ENCODE results near the gene PACSIN2. TPM values are rescaled to one million over a fixed set of nuclear protein-coding genes. Genes with fewer than 3 reads are reported as not detected.
A peak's percentile ranks its signal among the peaks of the same experiment; 100 is the strongest.

Gene PACSIN2
- total RNA-seq, 3 donors from 2014 or later (not counting 1 experiment from before 2014, with no cell fraction given), result 37.1 to 48.5 (median 47.6) TPM

GRCh38 chr22:42895087-42895486 is 119.9 kb downstream of the PACSIN2 start:
- peaks cover 46 to 65% of the 10 kb centered on the region in 2 donors for H3K4me1 Mint-ChIP-seq

GRCh38 chr22:42893371-42894150 is 121.4 kb downstream of the PACSIN2 start:
- ATAC-seq (peak; percentile 28 to 40 (median 30)), DNase-seq (peak in 1 of 2 donors; percentile 60)
- H3K9me3 Mint-ChIP-seq, result no peaks in the 10 kb centered on the region
- H3K4me1 Mint-ChIP-seq, result peaks cover 57 to 77% of the 10 kb centered on the region in 2 donors
- no peaks in the 10 kb centered on the region for H3K36me3 Mint-ChIP-seq
- TF ChIP-seq CTCF (IDR thresholded peaks at IDR 0.05), result no peak
- peak overlapping the region; percentile 86 for H3K27ac ChIP-seq (ENCODE audit: low read length)
- WGBS (ENCODE audit: insufficient coverage), result 84% methylated on average over 24 of the region's 25 CpGs
- intact Hi-C loops (cut with micrococcal nuclease), result loop anchor here (2.0 to 10.0 kb wide), 2 partner anchors 31 to 121 kb away; partner anchors contain the start of gene PACSIN2
- H3K27me3 Mint-ChIP-seq (ENCODE audit: low read depth in 2 of 2), result no peaks in the 10 kb centered on the region
- no peaks in the 10 kb centered on the region for H3K27me3 ChIP-seq (ENCODE audit: control insufficient read depth, insufficient read depth, low read length)
- peaks cover 88% of the 10 kb centered on the region for H3K4me1 ChIP-seq (ENCODE audit: control insufficient read depth, insufficient read depth, low read length)
- no peaks in the 10 kb centered on the region for H3K9me3 ChIP-seq (ENCODE audit: control insufficient read depth, insufficient read depth, low read length)
- H3K27ac Mint-ChIP-seq, result peak overlapping the region; percentile 91 to 92
- H3K4me3 ChIP-seq (ENCODE audit: low read length), result no peak overlapping the region
- no peaks in the 10 kb centered on the region for H3K36me3 ChIP-seq (ENCODE audit: control insufficient read depth, insufficient read depth, low read length)
- peak overlapping the region; percentile 58 for H3K4me3 Mint-ChIP-seq

More at GRCh38 chr22:42895087-42895486, 119.9 kb downstream of the PACSIN2 start:
- TF ChIP-seq CTCF (IDR thresholded peaks at IDR 0.05), result no peak
- DNase-seq (peak; percentile 26 to 71), ATAC-seq (peak; percentile 76 to 82 (median 80))
- Mint-ChIP-seq H3K27me3 (ENCODE audit: low read depth in 2 of 2) (no peaks in the 10 kb centered on the region), H3K36me3 (no peaks in the 10 kb centered on the region), H3K9me3 (no peaks in the 10 kb centered on the region), H3K27ac (peak overlapping the region; percentile 91 to 92), H3K4me3 (peak overlapping the region; percentile 77)
- Histone ChIP-seq H3K4me1 (ENCODE audit: control insufficient read depth, insufficient read depth, low read length) (peaks cover 73% of the 10 kb centered on the region), H3K9me3 (ENCODE audit: control insufficient read depth, insufficient read depth, low read length) (no peaks in the 10 kb centered on the region), H3K27ac (ENCODE audit: low read length) (peak overlapping the region; percentile 86), H3K36me3 (ENCODE audit: control insufficient read depth, insufficient read depth, low read length) (no peaks in the 10 kb centered on the region), H3K27me3 (ENCODE audit: control insufficient read depth, insufficient read depth, low read length) (no peaks in the 10 kb centered on the region), H3K4me3 (ENCODE audit: low read length) (no peak overlapping the region)
- 5% methylated on average over 7 of the region's 7 CpGs for WGBS (ENCODE audit: insufficient coverage)
- intact Hi-C loops (cut with micrococcal nuclease), result loop anchor here (10.0 kb wide), 1 partner anchor 120 kb away; the partner anchor contains the start of gene PACSIN2

- H3K36me3 Mint-ChIP-seq, result no peaks in the 10 kb centered on the region
- 60% methylated on average over 10 of the region's 10 CpGs for WGBS (ENCODE audit: insufficient coverage)
- peak overlapping the region; percentile 91 to 92 for H3K27ac Mint-ChIP-seq
- TF ChIP-seq CTCF (IDR thresholded peaks at IDR 0.05), result no peak
- ATAC-seq (peak; percentile 8 to 50 (median 11)), DNase-seq (no peak)
- Histone ChIP-seq H3K4me1 (ENCODE audit: control insufficient read depth, insufficient read depth, low read length) (peaks cover 95% of the 10 kb centered on the region), H3K27me3 (ENCODE audit: control insufficient read depth, insufficient read depth, low read length) (no peaks in the 10 kb centered on the region), H3K9me3 (ENCODE audit: control insufficient read depth, insufficient read depth, low read length) (no peaks in the 10 kb centered on the region), H3K36me3 (ENCODE audit: control insufficient read depth, insufficient read depth, low read length) (peaks cover 5% of the 10 kb centered on the region), H3K27ac (ENCODE audit: low read length) (peak overlapping the region; percentile 86), H3K4me3 (ENCODE audit: low read length) (no peak overlapping the region)
- intact Hi-C loops (cut with micrococcal nuclease), result loop anchor here (2.0 to 10.0 kb wide), 2 partner anchors 32 to 122 kb away; partner anchors contain the start of gene PACSIN2
- no peaks in the 10 kb centered on the region for H3K27me3 Mint-ChIP-seq (ENCODE audit: low read depth in 2 of 2)
- peaks cover 65 to 84% of the 10 kb centered on the region in 2 donors for H3K4me1 Mint-ChIP-seq
- peak overlapping the region; percentile 45 for H3K4me3 Mint-ChIP-seq
- H3K9me3 Mint-ChIP-seq, result no peaks in the 10 kb centered on the region
These were observed 122.2 kb downstream of the PACSIN2 start for GRCh38 chr22:42892571-42893316.

Data from natural killer cell (primary cell).